ENCODE data around the gene CTSK.
A peak's percentile ranks its signal among the peaks of the same experiment; 100 is the strongest.
"Not testable (repeated sequence)": the region's sequence is repeated elsewhere in the genome, so short reads cannot be mapped to it uniquely, and the experiment has no call there.

CTSK gene

DNA sequence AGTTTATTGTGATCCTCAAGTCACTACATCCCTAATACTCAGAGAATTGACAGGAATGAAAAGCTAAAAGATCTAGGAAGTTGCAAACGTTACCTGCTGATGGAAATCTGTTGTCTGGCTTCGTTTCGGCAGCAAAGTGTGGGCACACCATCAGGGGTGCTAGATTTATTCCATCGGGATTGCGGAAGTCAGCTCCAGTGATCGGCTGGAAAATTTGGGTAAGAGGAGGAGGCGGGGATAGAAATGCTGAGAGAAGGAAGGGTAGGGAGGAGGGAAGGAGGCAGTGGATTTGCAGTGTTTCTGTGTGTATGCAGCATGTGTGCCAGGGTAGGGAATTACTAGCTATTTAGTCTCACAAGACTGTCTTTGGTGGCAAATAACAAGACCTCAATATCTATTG lies at the start of gene CTSK:
TSS of gene CTSK (minus strand) at position 140 of the 400 bp plus-strand sequence. CDS start 1,455 bp downstream, outside the sequence.
- Histone ChIP-seq H3K27ac (peak within 1 kb of the TSS in 1 of 11 experiments; percentile 0; a peak in 2 of 22 replicates), H3K36me3 (peaks cover 31 to 60% (median 40%) of the 10 kb centered on the region in 11 experiments), H3K9ac (no peak within 1 kb of the TSS), H3K4me1 (peaks cover 0 to 36% (median 9%) of the 10 kb centered on the region in 10 experiments; a peak in 13 of 20 replicates), H3K4me3 (no peak within 1 kb of the TSS), H4K20me1 (no peaks in the 10 kb centered on the region), H3K27me3 (no peaks in the 10 kb centered on the region), H3K4me2 (peak within 1 kb of the TSS in 6 of 11 experiments; percentile 15 to 71 (median 44); a peak in 11 of 22 replicates), H3K9me3 (replicated peaks in 1 of 11) (no peaks in the 10 kb centered on the region)
- no peak for TF ChIP-seq Cebpa-rat (IDR thresholded peaks at IDR 0.05)

DNA sequence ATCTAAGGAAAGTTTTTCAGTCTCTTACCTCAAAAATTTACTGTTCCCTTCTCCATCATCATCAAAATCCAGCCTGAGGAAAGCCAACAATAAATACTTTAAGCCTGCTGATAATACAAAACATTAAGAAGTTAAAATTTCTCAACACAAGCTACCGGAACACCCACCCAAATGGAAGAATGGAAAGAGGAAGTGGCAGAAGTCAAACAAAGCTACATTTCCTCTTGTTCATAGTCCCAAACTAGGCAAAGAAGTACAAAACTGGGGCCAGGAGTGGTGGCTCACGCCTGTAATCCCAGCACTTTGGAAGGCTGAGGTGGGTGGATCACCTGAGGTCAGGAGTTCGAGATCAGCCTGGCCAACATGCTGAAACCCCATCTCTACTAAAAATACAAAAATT lies 44.7 kb upstream of the CTSK start:
- H3K27me3 ChIP-seq, H3K4me3 ChIP-seq, H4K20me1 ChIP-seq: not testable (repeated sequence)
- Histone ChIP-seq H3K27ac (peak overlapping the region in 8 of 11 experiments; percentile 2 to 67 (median 42); a peak in 11 of 22 replicates), H3K36me3 (peaks cover 63 to 94% (median 80%) of the 10 kb centered on the region in 11 experiments), H3K4me2 (peak overlapping the region in 8 of 11 experiments; percentile 12 to 78 (median 55); a peak in 13 of 22 replicates), H3K9me3 (replicated peaks in 1 of 11) (peaks cover 23 to 74% (median 57%) of the 10 kb centered on the region in 11 experiments), H3K4me1 (peaks cover 0 to 25% (median 9%) of the 10 kb centered on the region in 10 experiments; a peak in 15 of 20 replicates), H3K9ac (peak overlapping the region in 3 of 11 experiments; percentile 2 to 25 (median 25); a peak in 1 of 22 replicates)

DNA sequence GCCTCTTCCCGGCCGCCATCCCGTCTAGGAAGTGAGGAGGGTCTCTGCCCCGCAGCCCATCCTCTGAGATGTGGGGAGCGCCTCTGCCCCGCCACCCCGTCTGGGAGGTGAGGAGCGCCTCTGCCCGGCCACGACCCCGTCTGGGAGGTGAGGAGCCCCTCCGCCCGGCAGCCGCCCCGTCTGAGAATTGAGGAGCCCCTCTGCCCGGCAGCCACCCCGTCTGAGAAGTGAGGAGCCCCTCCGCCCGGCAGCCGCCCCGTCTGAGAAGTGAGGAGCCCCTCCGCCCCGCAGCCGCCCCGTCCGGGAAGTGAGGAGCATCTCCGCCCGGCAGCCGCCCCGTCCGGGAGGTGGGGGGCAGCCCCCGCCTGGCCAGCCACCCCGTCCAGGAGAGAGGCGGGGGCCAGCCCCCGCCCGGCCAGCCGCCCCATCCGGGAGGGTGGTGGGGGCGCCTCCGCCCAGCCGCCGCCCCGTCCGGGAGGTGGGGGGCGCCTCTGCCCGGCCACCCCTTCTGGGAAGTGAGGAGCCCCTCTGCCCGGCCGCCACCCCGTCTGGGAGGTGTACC lies 42.8 kb upstream of the CTSK start:
- H3K36me3 ChIP-seq: peaks cover 63 to 92% (median 79%) of the 10 kb centered on the region in 11 experiments
- H3K4me1 ChIP-seq: peaks cover 0 to 38% (median 9%) of the 10 kb centered on the region in 10 experiments; a peak in 15 of 20 replicates
- H3K27me3 ChIP-seq, H3K4me3 ChIP-seq, H3K9ac ChIP-seq, H4K20me1 ChIP-seq, H3K4me2 ChIP-seq, H3K27ac ChIP-seq: not testable (repeated sequence)
- peaks cover 22 to 64% (median 55%) of the 10 kb centered on the region in 11 experiments for H3K9me3 ChIP-seq (replicated peaks in 1 of 11)

DNA sequence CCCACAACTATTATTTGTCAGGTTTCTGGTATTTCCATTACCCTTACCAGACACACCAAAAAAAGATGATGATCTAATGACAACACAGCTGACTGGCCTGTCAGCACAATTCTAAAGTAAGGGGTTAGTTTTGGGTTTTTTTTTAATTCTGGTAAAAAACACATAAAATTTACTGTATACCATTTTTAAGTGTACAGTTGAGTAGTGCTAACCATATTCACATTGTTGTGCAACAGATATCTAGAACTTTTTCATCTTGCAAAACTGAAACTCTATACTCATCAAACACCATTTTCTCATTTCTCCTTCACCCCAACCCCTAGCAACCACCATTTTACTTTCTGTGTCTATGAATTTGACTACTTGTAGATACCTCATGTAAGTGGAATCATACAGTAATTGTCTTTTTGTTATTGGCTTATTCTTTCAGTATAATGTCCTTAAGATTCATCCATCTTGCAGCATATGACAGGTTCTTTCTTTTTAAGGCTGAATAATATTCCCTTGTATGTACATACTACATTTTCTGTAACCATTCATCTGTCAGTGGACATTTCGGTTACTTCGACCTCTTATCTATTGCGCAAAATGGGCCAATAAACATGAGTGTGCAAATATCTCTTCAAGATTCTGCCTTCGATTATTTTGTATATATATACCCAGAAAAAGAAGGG lies 38.5 kb upstream of the CTSK start:
- TF ChIP-seq Cebpa-rat (IDR thresholded peaks at IDR 0.05): no peak
- H3K9ac ChIP-seq: no peak overlapping the region
- peaks cover 24 to 68% (median 53%) of the 10 kb centered on the region in 11 experiments for H3K36me3 ChIP-seq
- no peaks in the 10 kb centered on the region for H3K27me3 ChIP-seq
- no peak overlapping the region for H3K4me3 ChIP-seq
- H3K27ac ChIP-seq: no peak overlapping the region; a peak in 1 of 22 replicates
- H3K4me2 ChIP-seq: peak overlapping the region in 2 of 11 experiments; percentile 6 to 43; a peak in 4 of 22 replicates
- H4K20me1 ChIP-seq: peaks cover 0 to 3% (median 0%) of the 10 kb centered on the region in 11 experiments; a peak in 2 of 22 replicates
- H3K9me3 ChIP-seq (replicated peaks in 1 of 11): peaks cover 0 to 22% (median 12%) of the 10 kb centered on the region in 11 experiments; a peak in 16 of 22 replicates
- H3K4me1 ChIP-seq: peaks cover 11 to 46% (median 14%) of the 10 kb centered on the region in 10 experiments

DNA sequence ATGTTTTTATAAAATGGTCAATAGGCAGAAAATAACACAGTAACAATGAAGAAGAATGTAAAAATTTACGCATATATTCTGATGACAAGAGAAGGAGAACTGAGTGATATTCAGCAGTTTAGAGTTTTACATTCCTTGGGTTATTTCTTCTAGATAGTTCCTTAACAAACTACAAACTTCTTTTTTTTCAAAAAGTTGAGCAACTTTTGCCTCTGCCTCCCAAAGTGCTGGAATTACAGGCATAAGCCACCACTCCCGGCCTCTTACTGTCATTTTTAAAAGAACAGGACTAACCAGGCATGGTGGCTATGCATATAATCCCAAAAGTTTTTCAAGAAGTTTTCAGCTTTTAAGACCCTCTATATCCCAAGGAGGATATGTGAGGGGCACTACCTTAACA lies 35.4 kb upstream of the CTSK start:
- no peak for TF ChIP-seq Cebpa-rat (IDR thresholded peaks at IDR 0.05)
- peak overlapping the region in 3 of 11 experiments; percentile 36 to 87 (median 76); a peak in 6 of 22 replicates for H3K4me2 ChIP-seq
- H3K4me3 ChIP-seq: no peak overlapping the region
- peak overlapping the region in 2 of 11 experiments; percentile 8 to 26; a peak in 2 of 22 replicates for H3K9ac ChIP-seq
- H3K36me3 ChIP-seq: peaks cover 21 to 73% (median 55%) of the 10 kb centered on the region in 11 experiments
- peaks cover 0 to 3% (median 0%) of the 10 kb centered on the region in 11 experiments; a peak in 2 of 22 replicates for H4K20me1 ChIP-seq
- H3K4me1 ChIP-seq: peaks cover 11 to 68% (median 16%) of the 10 kb centered on the region in 10 experiments
- H3K27ac ChIP-seq: peak overlapping the region in 2 of 11 experiments; percentile 6 to 47; a peak in 2 of 22 replicates
- no peaks in the 10 kb centered on the region for H3K9me3 ChIP-seq (replicated peaks in 1 of 11)
- H3K27me3 ChIP-seq: no peaks in the 10 kb centered on the region

DNA sequence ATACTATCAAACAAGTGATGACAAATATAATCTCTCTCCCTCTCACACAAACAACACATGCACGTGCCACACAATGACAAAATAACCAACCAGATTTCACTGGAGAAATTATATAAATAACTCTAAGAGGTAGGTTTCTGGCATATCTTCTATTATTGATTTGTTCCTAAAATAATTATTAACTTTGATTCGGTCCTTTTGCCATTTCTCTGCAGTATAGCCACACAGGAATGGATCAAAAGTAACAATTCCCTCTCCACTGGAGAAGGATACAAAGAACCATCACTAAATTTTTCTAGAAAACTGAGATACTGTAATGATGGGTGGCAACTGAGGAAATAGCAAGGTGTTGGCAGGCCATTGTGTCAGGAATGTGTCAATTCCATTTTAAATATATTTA lies 34.9 kb upstream of the CTSK start:
- Histone ChIP-seq H3K27ac (no peak overlapping the region; a peak in 1 of 22 replicates), H3K27me3 (no peaks in the 10 kb centered on the region), H3K9ac (no peak overlapping the region), H3K4me3 (no peak overlapping the region; a peak in 1 of 20 replicates), H3K4me2 (peak overlapping the region in 8 of 11 experiments; percentile 36 to 87 (median 56); a peak in 14 of 22 replicates), H3K4me1 (peaks cover 11 to 68% (median 16%) of the 10 kb centered on the region in 10 experiments), H3K36me3 (peaks cover 18 to 73% (median 54%) of the 10 kb centered on the region in 11 experiments), H4K20me1 (peaks cover 0 to 3% (median 0%) of the 10 kb centered on the region in 11 experiments; a peak in 2 of 22 replicates), H3K9me3 (replicated peaks in 1 of 11) (no peaks in the 10 kb centered on the region)
- TF ChIP-seq Cebpa-rat (IDR thresholded peaks at IDR 0.05): no peak

DNA sequence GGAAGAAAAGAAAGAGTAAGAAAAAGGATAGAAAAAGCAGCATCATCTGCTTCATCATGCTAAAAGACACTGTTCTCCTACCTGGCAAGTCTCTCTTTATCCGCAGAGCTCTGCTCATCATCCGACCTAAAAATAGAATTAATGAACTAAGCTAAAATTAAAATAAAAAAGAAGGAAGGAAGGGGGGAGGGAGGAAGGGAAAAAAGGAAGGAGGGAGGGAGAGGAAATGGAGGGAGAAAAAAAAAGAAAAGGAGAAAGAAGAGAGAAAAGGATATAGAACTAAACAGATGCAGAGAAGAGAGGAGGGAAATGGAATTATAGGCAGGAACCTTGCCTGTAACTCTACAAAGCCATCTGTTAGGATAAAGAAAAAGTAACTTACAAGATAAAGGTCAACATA lies 34.3 kb upstream of the CTSK start:
- H3K4me3 ChIP-seq: no peak overlapping the region; a peak in 1 of 20 replicates
- H3K9me3 ChIP-seq (replicated peaks in 1 of 11): no peaks in the 10 kb centered on the region
- H3K4me1 ChIP-seq: peaks cover 11 to 68% (median 16%) of the 10 kb centered on the region in 10 experiments
- H3K36me3 ChIP-seq: peaks cover 18 to 73% (median 54%) of the 10 kb centered on the region in 11 experiments
- H3K9ac ChIP-seq: peak overlapping the region in 2 of 11 experiments; percentile 11 to 54; a peak in 4 of 22 replicates
- H4K20me1 ChIP-seq: peaks cover 0 to 3% (median 0%) of the 10 kb centered on the region in 11 experiments; a peak in 2 of 22 replicates
- H3K27ac ChIP-seq: peak overlapping the region in 3 of 11 experiments; percentile 19 to 39 (median 28); a peak in 4 of 22 replicates
- H3K27me3 ChIP-seq: no peaks in the 10 kb centered on the region
- peak overlapping the region; percentile 10 to 87 (median 50); a peak in 20 of 22 replicates for H3K4me2 ChIP-seq
- no peak for TF ChIP-seq Cebpa-rat (IDR thresholded peaks at IDR 0.05)

DNA sequence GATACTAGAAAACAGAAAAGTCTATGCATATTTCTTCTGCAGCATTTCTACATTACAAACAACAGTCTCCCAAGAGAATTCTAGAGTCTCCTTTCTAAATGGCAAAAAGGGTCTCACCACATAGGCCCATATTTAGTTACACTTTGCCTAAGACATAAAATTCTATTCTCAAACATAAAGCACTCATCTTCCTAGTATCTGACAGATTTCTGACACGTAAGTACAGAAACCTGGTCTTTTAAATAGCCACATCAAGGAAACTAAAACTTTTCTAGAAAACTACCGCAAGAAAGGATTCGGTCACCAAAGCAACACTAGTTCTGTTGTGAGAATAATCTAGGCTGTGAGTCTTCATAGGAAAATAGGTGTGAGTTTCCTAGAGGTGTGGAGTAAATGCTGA lies 33.6 kb upstream of the CTSK start:
- Histone ChIP-seq H3K4me3 (no peak overlapping the region), H3K4me2 (peak overlapping the region in 10 of 11 experiments; percentile 36 to 87 (median 52); a peak in 14 of 22 replicates), H3K27me3 (no peaks in the 10 kb centered on the region), H3K9ac (peak overlapping the region in 2 of 11 experiments; percentile 11 to 54; a peak in 3 of 22 replicates), H4K20me1 (peaks cover 0 to 3% (median 0%) of the 10 kb centered on the region in 11 experiments; a peak in 2 of 22 replicates), H3K9me3 (replicated peaks in 1 of 11) (no peaks in the 10 kb centered on the region), H3K27ac (peak overlapping the region in 3 of 11 experiments; percentile 19 to 39 (median 28); a peak in 4 of 22 replicates), H3K36me3 (peaks cover 22 to 73% (median 59%) of the 10 kb centered on the region in 11 experiments), H3K4me1 (peaks cover 11 to 62% (median 16%) of the 10 kb centered on the region in 10 experiments)
- TF ChIP-seq Cebpa-rat (IDR thresholded peaks at IDR 0.05): no peak

DNA sequence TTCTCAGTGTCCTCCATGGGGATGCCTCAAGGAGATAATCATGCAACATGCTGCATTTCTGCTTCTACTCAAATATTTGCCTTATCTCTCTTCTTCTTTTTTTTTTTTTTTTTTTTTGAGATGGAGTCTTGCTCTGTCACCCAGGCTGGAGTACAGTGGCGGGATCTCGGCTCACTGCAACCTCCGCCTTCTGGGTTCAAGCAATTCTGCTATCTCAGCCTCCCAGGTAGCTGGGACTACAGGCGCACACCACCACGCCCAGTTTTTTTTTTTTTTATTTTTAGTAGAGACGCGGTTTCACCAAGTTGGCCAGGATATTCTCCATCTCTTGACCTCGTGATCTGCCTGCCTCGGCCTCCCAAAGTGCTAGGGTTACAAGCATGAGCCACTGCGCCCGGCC lies 32.8 kb upstream of the CTSK start:
- Histone ChIP-seq H3K4me1 (peaks cover 11 to 55% (median 16%) of the 10 kb centered on the region in 10 experiments), H3K4me2 (peak overlapping the region in 2 of 11 experiments; percentile 36 to 87; a peak in 3 of 22 replicates), H3K36me3 (peaks cover 30 to 73% (median 61%) of the 10 kb centered on the region in 11 experiments)
- H3K9me3 ChIP-seq (replicated peaks in 1 of 11); H3K27me3 ChIP-seq; H3K4me3 ChIP-seq; H3K9ac ChIP-seq; H4K20me1 ChIP-seq; H3K27ac ChIP-seq: not testable (repeated sequence)
